Fibroblast of upper back skin (primary cell): Measurements from ENCODE around the gene RTEL1.

ENCODE experiments used
- DNase-seq: peaks from one replicate; pipeline ENCODE4 v3.0.0-alpha.2; 2013

RTEL1 gene

GRCh38 chr20:63743210-63743970 lies 85.3 kb downstream of the RTEL1 start:
- DNase-seq = no peak

GRCh38 chr20:63744158-63744557 lies 86.0 kb downstream of the RTEL1 start:
- DNase-seq = no peak

GRCh38 chr20:63744574-63745423 lies 86.7 kb downstream of the RTEL1 start:
- DNase-seq = no peak

- DNase-seq = no peak
These were observed 87.3 kb downstream of the RTEL1 start for GRCh38 chr20:63745424-63745805.
